GM19397 (cell line): ENCODE data around the gene AQP12B.

Source experiments
- ATAC-seq: cut with Tn5 transposase; IDR thresholded peaks from one replicate; pipeline ENCODE4 v1.9.1; 2021; ENCODE audit warnings: mild to moderate bottlenecking, moderate library complexity; ENCODE audit not compliant: unreplicated experiment

Gene AQP12B

DNA sequence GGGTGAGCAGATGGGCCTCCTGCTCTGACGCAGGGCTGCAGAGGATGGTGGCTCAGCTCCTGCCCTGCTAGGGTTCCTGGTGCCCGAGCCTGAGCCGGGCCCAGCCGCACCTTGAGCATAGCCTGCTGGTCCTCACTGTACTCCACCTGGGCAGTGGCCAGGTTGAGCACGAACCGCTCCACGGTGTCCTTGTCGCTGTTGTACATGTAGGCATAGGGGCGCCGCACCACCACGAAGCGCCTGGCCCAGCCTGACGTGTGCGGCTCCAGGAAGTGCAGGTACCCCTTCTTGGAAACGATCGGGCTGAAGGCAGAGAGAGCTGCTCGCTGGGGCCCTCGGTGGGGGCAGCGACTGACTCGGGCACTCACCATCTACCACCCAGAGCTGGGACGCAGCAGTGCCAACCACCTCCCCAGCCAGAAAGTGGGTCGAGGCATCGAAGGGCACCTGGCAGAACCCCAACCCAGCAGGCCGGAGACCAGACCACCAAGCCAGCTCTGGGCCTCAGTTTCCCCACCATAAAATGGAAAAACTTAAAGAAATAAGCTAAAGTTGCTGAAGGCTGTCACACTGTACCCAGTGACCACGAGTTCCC is 36.3 kb upstream of the AQP12B start:
- ATAC-seq = no peak

DNA sequence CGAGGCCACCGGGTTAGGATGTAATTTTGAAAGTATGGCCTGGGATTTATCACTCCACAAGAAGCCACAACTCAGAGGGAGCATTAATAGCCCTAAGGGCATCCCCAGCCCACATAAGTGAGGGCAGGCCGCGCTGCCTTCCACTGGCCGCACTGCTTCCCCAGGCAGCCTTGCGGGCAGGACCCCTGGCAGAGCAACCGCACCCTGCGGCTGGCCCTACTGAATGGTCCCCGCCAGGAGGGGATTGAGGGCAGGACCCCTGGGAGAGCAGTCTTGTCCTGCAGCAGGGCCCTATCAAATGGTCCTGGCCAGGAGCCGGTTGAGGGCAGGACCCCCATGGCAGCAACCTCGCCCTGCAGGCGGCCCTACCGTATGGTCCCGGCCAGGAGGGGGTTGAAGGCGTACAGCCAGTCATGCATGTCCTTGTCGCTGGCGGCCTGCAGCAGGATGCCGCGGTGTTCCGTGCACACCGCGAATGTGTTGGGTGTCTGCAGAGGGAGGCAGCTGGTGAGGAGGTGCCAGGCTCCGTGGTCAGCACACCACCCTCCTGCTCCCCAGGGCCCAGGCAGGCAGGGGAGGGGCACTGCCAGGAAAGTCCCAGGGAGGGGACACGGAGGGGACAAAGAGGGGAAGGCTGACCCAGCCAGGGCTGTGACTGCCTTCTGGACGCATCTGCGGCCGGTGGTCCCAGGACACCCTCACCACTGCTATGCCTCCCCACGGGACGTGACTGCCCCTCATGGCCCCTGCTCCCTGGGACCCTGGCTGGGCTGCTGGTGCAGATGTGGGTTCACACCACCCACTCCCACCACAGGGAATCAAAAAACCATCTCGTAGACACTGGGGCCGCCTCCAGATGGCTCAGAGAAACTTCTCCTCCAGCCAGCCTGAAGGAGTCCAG is 35.2 kb upstream of the AQP12B start:
- ATAC-seq = no peak

DNA sequence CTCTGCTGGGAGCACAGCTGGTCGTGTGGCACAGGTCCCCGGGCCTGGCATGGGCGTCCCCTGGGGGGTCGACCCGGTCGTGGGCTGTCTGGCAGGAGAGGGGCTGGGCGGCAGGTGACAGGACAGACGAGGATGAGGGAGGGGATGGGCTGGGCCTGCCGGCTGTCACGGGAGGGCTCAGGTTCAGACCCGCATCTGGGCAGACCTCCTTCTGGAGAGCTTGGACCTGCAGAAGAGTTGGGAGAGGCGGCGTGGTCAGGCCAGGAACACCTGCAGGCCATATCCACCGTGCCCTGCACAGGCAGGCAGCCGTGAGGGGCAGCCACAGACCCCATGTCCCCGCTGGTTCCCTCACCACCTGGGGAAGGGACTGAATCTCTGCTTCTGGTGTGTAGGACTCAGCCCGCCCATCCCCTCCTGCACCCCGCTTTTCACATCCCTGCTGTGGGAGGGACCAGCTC is 34.5 kb upstream of the AQP12B start:
- no peak for ATAC-seq

DNA sequence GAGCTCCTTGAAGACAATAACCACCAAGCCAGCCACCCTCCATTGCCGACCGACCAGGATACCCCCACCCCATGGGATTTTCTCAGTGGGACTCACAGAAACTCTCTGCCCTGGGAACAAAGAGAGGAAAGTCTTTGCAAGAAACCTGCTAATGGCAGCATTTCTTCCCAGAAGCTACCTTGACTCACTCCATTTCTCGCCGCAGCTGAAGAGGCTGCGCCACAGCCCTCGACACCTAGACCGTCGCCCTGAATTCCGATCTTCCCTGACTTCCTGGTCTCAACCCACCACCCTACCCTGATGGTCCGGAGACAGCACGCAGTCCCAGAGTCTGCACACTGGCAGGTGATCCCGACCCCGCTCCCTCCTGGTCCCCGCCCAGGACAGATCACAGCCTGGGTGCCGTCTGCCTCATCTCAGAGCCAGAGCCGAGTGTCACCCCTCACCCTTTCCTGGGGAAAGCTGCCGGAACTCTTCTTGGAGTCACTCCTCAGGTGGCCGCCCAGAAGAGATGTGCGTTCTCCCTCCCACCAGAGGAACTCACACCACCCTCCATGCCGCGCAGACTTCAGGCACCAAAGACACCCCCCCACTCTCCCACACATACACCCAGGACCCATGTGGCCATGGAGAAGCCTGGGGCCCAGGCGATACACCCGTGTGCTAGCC is 33.6 kb upstream of the AQP12B start:
- no peak for ATAC-seq

DNA sequence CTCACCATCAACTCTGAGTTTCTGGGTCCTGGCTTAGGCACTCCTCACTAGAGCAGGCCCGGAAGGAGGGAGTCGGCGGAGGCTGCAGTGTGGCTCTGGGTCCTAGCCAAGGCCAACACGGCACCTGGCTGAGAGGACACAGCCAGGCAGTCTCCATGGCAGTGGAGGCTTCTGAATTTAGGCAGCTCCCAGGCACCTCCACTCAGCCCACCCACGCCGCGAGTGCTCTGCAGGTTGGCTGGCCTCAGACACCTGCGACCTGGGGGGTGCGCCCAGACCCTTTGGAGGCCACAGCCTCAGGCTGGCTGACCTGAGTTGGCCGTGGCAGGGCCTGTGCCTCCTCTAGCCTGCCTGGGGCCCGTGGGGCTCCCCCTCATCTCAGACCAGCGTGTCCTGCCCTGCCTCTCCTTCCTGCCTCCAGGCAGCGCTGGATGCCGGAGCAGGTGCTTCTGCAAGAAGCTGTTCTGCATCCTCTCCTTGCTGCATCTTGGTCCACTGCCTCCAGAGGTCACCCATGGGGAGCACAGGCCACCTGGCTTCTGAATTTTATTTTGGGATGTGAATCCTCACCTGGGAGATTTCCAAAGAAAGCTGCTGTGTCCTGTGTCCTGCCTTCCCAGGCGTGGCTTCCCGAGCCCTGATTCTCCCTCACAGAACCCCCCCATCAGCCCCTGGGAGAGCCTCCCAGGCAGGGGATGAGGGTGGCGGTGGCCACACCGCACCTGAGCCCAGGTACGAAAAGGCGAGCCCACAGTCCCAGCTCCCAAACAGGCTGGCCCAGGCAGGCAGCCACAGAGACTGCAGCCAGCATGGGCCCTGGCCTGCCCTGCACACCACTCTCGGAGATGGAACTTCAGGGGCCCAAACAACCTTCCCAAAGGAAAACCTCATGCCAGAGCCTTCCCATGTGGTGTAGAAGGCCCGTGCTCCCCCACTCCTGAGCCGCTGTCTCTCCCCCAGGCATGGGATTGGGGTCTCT is 32.4 kb upstream of the AQP12B start:
- no peak for ATAC-seq

DNA sequence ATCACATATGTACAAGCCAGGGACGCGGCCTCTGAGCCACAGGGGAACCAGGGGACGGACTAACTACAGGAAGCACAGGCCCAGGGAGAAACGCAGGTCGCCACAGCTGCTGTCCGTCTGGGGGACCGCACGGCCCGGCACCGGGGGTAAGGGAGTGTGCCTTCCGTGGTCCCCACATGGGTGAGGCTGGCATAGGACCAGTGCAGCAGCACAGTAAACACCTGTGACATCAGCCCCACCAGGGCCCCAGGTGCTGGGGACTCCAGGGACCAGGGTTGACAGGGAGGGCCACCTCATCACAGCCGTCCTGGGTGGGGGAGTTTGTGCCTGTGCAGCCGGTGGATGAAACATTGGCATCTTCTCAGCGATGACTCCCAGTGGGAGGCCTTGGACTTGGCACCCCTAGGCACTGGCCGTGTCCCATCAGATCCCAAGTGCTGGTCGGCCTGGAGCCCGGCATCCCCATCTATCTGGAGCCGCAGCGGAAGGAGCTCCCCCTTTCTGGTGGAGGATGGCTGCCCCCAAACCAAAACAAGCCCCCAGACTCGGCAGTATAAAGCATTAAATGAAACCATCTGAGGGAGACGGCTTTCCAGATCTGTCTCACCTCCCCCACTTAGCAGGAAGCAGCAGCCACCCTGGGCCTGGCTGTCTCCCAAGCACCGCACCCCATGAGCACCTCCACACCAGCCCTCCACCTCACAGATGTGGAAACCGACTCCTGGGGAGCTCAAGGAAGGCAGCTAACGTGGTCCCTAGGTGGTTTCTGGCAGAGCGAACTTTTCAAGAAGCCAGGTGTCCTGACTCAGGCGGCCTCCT is 31.5 kb upstream of the AQP12B start:
- no peak for ATAC-seq

DNA sequence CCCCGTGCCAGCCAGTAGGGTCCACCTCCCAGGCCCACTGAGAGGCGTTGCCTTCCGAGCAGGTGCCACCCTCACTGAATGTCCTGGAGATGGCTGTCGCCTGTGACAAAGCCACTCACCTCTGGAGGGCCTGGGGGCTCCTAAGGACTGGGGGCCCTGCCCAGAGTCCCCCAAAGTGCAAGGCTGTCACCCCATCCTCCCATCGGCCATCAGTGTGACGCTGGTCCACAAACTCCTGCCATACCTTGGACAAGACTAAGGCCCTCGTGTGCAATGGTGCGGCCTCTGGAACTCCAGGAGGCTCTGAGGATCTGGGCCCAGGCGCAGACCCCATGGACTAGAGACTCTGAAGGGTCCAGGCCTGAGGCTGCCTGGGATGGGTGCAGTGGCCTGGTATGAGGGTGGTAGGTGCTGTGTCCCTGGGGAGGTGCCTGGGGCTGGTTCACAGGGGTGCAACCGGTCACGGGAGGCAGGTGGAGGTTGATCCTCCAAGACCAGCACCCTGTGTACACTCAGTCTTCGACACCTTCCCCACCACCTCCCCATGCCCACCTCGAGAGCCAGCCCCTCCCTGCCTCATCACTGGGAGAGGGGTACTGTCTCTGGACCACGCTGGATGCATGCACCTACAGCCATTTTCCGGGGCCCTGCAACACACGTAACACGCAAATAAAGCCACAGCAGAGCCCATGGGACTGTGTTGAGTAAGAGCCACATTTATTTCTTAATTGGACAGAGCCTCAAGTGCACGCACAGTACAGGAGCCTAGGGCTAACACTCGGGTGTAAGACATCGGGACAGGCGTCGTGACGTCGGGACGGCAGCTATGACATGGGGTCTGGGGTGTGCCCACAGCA is 30.6 kb upstream of the AQP12B start:
- no peak for ATAC-seq

DNA sequence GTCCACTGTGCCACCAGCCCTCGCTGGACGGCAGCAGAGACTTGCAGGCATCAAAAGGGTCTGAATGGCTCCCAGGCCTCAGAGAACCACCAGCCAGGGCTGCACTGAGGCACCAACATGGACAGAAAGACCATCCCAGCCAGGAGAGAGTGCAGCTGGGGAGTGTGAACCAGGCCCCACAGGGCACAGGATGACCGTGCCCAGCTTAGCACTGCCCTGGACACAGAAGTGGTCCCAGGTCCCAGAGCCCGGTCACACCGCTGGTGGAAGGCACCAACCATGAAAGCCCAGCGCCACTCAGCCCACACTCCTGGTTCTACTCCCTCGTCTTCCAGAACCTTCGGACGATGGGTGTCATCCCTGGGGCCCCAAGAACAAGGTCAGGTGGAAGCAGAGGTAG is 29.4 kb upstream of the AQP12B start:
- ATAC-seq = no peak

DNA sequence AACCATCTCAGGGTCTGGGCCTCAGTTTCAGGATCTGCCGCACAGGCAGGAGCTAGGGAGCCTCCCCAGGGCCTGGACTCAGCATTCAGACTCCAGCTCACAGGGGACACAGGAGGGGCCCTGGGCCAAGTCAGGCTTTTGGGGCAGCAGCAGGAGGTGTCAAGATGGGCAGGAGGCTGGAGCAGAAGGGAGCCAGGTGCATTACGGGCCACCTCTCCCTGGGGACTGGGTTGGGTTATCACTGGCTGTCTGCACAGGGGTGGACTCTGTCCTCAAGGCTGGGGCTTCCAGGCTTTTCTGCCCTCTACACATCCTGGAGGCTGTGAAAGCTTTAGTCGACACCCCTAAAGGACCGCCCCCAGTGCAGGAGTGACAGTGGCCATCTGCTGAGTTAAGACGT is 29.0 kb upstream of the AQP12B start:
- no peak for ATAC-seq

DNA sequence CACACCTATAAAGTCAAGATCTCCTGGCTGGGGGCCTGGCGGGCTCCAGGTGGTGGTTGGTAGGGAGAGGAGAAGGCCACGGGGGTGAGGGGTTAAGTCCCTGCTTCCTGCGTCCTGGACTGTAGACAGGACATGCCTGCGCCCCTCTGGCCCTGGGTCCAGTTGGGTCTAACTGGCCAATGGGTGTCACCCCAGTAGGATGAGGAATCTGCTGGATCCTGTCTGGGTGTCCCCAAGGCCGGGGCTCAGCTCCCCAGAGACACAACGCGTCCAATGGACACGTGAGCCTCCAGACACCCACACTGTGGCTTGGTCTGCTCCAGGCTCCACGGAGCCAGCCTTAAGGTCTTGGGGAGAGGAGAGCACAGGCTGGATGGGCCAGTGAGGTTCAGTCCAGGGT is 28.6 kb upstream of the AQP12B start:
- no peak for ATAC-seq

DNA sequence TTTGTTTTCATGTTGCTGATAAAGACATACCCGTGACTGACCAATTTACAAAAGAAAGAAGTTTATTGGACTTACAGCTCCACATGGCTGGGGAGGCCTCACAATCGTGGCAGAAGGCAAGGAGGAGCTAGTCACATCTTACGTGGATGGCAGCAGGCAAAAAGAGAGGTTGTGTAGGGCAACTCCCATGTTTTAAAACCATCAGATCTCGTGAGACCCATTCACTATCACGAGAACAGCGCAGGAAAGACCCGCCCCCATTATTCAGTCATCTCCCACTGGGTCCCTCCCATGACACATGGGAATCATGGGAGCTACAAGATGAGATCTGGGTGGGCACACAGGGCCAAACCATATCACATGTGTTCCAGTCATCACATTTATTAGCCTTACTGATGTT is 25.8 kb upstream of the AQP12B start:
- ATAC-seq = no peak

DNA sequence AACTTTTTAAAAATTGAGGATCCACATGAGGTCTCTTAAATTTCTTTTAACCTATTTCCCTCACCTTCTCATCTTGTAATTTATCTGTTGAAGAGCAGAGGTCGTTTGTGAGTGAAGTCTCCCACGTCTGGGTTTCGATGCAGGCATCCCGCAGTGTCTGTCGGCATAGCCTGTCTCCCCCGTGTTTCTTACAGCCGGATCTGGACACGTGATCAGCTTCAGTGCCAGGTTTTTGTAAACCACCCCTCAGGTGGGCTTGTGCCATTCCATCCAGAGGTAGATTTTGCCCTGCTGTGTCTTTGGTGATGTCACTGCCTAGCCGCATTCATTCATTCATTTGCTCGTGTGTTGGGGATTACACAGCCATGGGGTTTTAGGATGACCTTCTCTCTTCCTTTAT is 25.1 kb upstream of the AQP12B start:
- ATAC-seq = no peak

DNA sequence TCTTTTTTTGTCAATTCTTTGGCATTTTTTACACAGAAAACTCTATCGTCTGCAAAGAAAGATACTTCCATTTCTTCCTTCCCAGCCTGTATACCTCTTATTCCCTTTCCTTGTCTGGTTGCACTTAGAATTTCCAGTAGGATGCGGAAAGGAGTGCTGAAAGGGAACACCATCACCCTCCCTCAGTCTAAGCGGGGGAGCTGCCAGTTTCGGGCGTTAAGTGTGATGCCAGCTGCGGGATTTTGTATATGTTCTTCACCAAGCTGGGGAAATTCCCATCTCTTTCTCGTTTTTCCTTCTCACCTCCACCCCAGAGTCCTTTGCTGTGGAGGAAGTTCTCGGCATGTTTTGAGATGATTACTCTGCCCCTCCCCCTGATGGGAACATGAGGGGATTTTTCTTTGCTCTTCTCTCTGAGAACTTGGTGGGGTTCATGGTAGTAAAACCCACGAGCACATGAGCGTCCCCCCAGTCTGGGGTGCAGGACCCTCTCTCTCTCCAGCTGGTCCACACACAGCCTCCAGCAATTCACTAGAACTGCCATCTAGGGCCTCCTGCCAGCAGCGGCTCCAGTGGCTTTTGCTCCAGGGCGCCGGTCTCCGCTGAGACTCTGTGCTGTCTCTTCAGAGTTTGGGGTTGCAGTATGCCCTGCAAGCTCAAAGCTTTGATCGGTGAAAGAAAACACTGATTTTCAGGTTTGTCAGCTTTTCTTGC is 24.5 kb upstream of the AQP12B start:
- no peak for ATAC-seq

DNA sequence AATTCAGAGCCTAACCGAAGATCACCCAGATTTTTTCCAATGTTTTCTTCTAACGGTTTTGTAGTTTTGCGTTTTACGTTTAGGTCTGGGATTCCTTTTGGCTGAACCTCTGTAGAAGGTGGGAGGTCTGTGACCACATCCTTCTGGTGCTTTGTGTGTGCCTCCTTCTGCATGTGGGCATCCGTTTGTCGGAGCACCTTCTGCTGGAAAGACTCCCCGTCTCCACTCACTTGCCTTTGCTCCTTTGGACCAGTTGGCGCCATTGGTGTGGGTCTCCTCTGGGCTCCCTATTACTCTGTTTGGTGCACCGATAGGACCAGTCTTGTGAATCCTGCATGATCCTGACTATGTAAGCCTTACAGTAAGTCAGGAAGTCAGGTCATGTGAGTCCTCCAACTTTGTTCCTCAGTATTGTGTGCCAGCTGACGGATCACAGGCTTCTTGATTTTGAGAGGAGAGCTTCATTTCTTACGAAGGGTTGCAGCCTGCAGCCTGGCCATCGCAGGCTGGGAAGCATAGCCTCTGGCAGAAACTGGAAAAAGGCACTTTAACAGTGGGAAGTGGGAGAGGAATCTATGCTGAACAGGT is 22.6 kb upstream of the AQP12B start:
- no peak for ATAC-seq

DNA sequence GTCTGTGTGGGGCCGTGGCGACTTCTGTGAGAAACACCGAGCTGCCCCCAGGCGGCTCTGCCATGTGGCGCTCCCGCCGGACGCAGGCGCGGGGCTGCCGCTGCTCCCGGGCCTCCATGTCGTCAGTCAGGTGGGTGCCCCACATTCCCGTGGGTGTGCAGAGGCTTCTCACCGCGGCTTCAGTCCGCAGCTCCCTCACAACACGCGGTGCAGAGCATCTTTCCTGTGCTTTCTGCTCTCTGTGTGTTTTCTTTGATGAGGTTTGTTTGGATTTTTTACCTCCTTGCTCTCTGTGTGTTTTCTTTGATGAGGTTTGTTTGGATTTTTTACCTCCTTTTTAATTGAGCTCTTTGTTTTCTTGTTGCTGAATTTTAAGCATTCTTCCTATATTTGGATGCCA is 22.0 kb upstream of the AQP12B start:
- ATAC-seq = no peak

DNA sequence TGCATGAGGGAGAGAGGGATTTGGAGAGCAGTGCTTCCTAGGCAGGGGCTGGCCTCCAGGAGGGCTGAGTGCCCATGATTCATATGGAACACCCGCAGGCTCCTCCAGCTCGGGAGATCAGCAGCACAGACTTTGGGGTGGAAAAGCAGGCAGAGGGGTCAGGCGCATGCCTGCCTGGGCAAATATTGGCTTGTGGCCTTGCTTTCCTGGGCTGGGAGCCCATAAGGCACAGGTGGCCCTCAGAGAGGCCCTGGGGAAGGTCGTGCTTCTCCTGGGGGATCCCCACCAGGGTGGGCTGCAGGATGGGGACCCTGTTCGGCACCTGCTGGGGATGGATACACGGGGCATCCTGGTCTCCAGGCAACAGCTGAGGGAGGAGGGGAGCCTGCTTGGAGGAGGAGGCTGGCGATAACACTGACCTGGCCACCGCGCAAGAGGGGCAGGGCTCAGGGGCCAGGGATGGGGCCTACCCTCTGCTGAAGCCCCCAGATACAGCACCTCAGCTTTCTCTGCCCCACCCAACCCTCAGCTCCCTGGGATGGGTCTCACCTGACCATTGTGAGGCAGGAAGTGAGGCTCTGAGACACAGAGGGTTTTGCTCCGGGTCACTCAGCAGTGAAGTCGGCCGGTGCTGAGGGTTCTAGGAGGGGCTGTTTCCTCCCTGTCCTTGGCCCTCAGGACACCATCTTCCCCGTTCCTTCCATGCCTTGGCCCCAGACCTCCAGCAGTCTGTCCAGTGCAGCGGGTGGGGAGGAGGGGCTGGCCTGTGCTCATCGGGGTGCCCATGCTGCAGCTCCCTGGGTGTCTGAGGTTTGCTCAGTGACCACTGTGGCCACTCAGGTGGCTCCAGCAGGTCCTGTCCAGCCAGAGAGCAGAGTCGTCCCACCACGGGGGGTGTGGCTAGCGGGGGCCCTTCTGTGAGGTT is 21.0 kb upstream of the AQP12B start:
- ATAC-seq = no peak

DNA sequence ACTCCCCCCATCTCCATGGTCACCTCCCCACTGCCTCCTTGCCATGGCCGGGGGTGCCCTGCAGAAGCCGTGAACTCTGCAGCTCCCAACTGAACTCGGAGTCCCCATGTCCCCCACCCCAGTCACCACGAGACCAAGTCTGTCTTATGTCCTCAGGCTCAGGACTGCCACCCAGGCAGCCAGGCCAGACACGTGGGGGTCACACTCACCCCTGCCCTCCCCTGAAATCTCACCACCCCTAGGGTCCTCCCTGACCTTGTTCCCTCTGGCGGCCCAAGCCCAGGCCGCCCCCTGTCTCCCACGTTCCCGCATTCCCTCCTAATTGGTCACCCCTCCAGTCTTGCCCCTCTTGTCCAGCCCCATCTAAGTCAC is 19.9 kb upstream of the AQP12B start:
- ATAC-seq = no peak
